Pancreas (tissue), 10 donors: ENCODE data around the gene EVC2. TPM values are rescaled to one million over a fixed set of nuclear protein-coding genes. Genes with fewer than 3 reads are reported as not detected.

ENCODE experiments used
- ATAC-seq, 4 donors: fragments of 200-7000 bp; cut with Tn5 transposase; one replicate each; pipeline versions ENCODE4 v1.8.0 to v1.9.1; 2020; ENCODE audit warnings: mild to moderate bottlenecking in 4 of 4, moderate library complexity in 4 of 4
- DNase-seq, 6 donors: peaks; one replicate each; pipeline ENCODE4 v3.0.0-alpha.2; 2020
- FAIRE-seq: peaks from 2 replicates; lab custom pipeline; 2012; peaks lifted over from hg19 to GRCh38; lab: Jason Lieb, UNC
- H3K27ac ChIP-seq, 4 donors: fragments of 200-600 bp; sonication (generic); 1 replicate in 3 of 4; 2 replicates in 1 of 4; pipeline versions ENCODE4 v1.5.0 to v1.8.0; 2020
- H3K27me3 ChIP-seq, 4 donors: fragments of 200-600 bp; one replicate each; pipeline ENCODE4 v1.8.0; 2021
- H3K36me3 ChIP-seq, 3 donors: fragments of 200-600 bp; sonication (generic) in 1 of 3; one replicate each; pipeline versions ENCODE4 v1.5.0 to v1.8.0; 2020 to 2021
- H3K4me1 ChIP-seq, 3 donors: fragments of 200-600 bp; one replicate each; pipeline ENCODE4 v1.8.0; 2021
- H3K4me3 ChIP-seq, 4 donors: fragments of 200-600 bp; sonication (generic) in 2 of 4; one replicate each; pipeline versions ENCODE4 v1.5.0 to v1.8.0; 2020 to 2021
- H3K9me3 ChIP-seq, 4 donors: fragments of 200-600 bp; one replicate each; pipeline ENCODE4 v1.8.0; 2021
- WGBS, 2 donors: extraction: QIAGEN DNeasy Blood & Tissue Kit; methylation state at CpG; one replicate each; pipeline ENCODE4 v1.1.7; 2013; 5-methylcytosine and 5-hydroxymethylcytosine counted together
- intact Hi-C, 3 donors: fragments of 100-400 bp; cut with DNase I; formaldehyde crosslinking; loops; one replicate each; pipeline versions ENCODE4 v1.11.1 to v1.14.2; 2022
- polyA plus RNA-seq, 2 donors: library from polyadenylated mRNA; stranded (reverse); fragments of 200-250 nt; gene quantifications; one replicate each; pipeline ENCODE4 v1.2.3, GENCODE V29; 2013
- total RNA-seq, 6 donors: library from RNA; stranded (reverse); fragmentation: NEBNext Ultra II Directional in 4 of 6; extraction: Animal tissue kit (Norgen Biotek cat#: 25700) in 4 of 6; gene quantifications; one replicate each; pipeline versions ENCODE4 v1.2.1 to v1.2.4, GENCODE V29; 2021 to 2023
- TF ChIP-seq, protein P1 (sequence below), 4 donors: fragments of 200-600 bp; sonication (generic) in 3 of 4; IDR thresholded peaks; one replicate each; pipeline versions ENCODE4 v1.5.0 to v1.8.0; 2021; ENCODE audit warnings: antibody characterized with exemption in 4 of 4
- donor health status: healthy with polysubstance abuse.
- donor health status: DM: no; HTN: no; CAD: no; lungs with moderate emphysema.
- donor health status: DM: no; HTN: no; CAD: no.
- donor health status: control.
- donor health status: control.
- donor health status: Bipolar disorder and iron deficiency.
- donor health status: DM: yes; HTN: yes; CAD: no.
- donor health status: DM: no; HTN: no; CAD: no.
- donor health status: DM: no; HTN: no; CAD: no.
- donor health status: DM: yes; HTN: yes; CAD: no.

Gene EVC2
- total and polyA plus RNA-seq, 8 donors, result 1.2 to 4.2 (median 1.9) TPM

DNA sequence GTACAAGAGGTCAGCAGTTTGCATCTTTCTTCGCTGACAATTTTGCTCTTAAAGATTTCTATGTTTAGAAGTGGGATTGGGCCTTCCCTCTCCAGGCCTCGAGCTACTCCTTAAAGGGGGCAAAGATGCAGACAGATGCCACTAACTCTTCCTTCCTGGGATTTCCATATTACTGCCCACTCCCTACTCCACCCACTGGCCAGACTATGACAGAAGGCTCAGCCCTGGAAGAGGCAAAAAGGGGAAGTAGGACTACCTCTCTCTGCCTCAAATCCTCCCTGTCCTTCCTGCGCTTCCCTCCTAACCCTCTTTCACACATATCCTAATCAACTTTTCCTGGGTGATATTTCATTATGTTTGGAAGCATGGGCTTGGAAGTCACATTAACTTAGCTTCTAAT, 58.3 kb downstream of the EVC2 start:
- ATAC-seq (no peak), DNase-seq (no peak), FAIRE-seq (no peak)
- no peaks in the 10 kb centered on the region for H3K9me3 ChIP-seq
- H3K4me1 ChIP-seq, result no peaks in the 10 kb centered on the region
- TF ChIP-seq, protein P1, sequence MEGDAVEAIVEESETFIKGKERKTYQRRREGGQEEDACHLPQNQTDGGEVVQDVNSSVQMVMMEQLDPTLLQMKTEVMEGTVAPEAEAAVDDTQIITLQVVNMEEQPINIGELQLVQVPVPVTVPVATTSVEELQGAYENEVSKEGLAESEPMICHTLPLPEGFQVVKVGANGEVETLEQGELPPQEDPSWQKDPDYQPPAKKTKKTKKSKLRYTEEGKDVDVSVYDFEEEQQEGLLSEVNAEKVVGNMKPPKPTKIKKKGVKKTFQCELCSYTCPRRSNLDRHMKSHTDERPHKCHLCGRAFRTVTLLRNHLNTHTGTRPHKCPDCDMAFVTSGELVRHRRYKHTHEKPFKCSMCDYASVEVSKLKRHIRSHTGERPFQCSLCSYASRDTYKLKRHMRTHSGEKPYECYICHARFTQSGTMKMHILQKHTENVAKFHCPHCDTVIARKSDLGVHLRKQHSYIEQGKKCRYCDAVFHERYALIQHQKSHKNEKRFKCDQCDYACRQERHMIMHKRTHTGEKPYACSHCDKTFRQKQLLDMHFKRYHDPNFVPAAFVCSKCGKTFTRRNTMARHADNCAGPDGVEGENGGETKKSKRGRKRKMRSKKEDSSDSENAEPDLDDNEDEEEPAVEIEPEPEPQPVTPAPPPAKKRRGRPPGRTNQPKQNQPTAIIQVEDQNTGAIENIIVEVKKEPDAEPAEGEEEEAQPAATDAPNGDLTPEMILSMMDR (IDR thresholded peaks at IDR 0.05), result no peak
- H3K4me3 ChIP-seq, result no peak overlapping the region
- no peak overlapping the region for H3K27ac ChIP-seq
- 89 to 93% methylated on average over 3 of the region's 3 CpGs for WGBS, 2 donors
- H3K36me3 ChIP-seq, result peaks cover 0 to 3% (median 0%) of the 10 kb centered on the region in 3 donors
- no peaks in the 10 kb centered on the region for H3K27me3 ChIP-seq
- intact Hi-C loops, result no loop called here

DNA sequence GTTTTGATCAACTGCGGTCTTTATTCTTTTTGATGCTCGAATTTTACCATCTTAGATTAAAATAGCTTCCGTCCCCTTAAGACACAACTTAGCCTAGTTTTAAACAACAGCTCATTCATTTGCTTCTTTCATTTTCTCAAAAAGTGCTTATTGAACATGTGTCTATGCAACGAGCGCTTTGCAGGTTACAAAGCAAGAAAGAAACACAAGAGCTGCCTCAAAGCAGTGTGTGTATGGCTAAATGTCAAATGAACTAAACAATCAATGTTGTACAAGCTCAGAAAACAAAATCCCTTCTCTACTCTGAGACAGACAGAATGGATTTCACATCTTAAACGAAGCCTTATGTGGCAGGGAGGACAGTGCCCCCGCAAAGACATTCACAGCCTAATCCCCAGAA, 61.0 kb downstream of the EVC2 start:
- Histone ChIP-seq H3K4me1 (no peaks in the 10 kb centered on the region), H3K27ac (no peak overlapping the region), H3K27me3 (no peaks in the 10 kb centered on the region), H3K4me3 (no peak overlapping the region), H3K36me3 (no peaks in the 10 kb centered on the region), H3K9me3 (no peaks in the 10 kb centered on the region)
- FAIRE-seq (no peak), ATAC-seq (no peak), DNase-seq (no peak)
- intact Hi-C loops, result no loop called here
- TF ChIP-seq, protein P1 (IDR thresholded peaks at IDR 0.05), result no peak
- 83 to 88% methylated on average over 7 of the region's 7 CpGs for WGBS, 2 donors

DNA sequence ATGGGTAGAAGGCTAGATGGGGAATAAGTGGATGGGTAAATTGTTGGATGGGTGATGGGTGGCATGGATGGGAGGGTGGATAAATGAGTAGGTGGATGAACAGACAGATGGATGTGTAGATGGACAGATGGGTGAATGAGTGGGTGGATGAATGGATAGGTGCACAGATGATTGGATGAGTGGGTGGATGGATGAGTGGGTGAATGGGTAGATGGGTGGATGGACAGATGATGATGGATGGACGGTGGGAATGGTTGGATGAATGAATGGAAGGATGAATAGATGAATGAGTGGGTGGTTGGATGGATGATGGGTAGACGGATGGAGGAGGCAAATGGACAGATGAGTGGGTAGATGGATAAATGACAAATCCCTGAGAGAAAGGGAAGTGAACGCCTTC, 68.3 kb downstream of the EVC2 start:
- TF ChIP-seq, protein P1 (IDR thresholded peaks at IDR 0.05), result no peak
- Histone ChIP-seq H3K9me3 (no peaks in the 10 kb centered on the region), H3K27ac (no peak overlapping the region), H3K4me1 (no peaks in the 10 kb centered on the region), H3K27me3 (no peaks in the 10 kb centered on the region), H3K4me3 (no peak overlapping the region), H3K36me3 (no peaks in the 10 kb centered on the region)
- DNase-seq, result no peak
- FAIRE-seq, result no peak
- 70 to 77% methylated on average over 3 of the region's 3 CpGs for WGBS, 2 donors
- intact Hi-C loops, result no loop called here
- ATAC-seq, result no peak

DNA sequence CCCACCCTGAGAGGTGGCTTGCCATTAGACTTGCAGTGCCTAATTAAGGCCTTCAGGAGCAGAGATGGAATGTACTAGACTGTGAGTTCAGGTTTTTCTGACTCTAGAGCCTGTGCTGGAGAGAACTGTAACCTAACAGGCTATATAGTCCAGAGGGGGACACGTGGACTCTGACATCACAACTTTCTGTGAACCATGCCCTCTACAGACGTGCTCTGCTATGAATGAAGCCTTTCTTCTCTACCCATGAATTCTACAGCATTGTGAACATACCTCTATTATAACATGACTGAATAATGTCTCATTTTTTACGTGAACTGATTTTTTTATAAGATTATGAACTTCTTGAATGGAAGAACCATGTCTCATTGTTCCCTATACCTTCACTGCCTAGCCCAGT, 68.8 kb downstream of the EVC2 start:
- H3K9me3 ChIP-seq, result no peaks in the 10 kb centered on the region
- no peaks in the 10 kb centered on the region for H3K4me1 ChIP-seq
- WGBS, 2 donors, result 86 to 94% methylated on average over 3 of the region's 3 CpGs
- no peaks in the 10 kb centered on the region for H3K36me3 ChIP-seq
- FAIRE-seq (no peak), DNase-seq (no peak), ATAC-seq (no peak)
- no peaks in the 10 kb centered on the region for H3K27me3 ChIP-seq
- H3K27ac ChIP-seq, result no peak overlapping the region
- intact Hi-C loops, result no loop called here
- no peak overlapping the region for H3K4me3 ChIP-seq
- TF ChIP-seq, protein P1 (IDR thresholded peaks at IDR 0.05), result no peak

DNA sequence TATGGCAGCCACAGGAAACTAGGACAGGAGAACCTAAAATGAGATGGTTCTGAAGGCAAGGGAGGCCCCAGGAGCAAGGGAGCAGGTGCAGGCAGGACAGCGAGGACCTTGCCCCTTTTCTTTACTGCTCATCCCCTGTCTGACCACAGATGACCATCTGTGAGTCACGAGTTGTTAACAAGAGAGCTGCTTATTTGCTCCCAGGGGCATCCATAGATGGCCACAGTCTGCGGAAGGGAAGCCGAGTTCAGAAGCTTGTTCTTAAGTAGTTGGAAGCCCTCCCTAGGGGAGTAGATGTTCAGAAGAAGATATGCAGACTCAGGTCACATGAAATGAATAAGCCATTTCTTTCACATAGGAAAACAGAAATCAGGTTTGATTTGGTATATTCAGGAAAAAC, 69.4 kb downstream of the EVC2 start:
- intact Hi-C loops, result no loop called here
- H3K4me3 ChIP-seq, result no peak overlapping the region
- no peaks in the 10 kb centered on the region for H3K36me3 ChIP-seq
- ATAC-seq (no peak), DNase-seq (no peak), FAIRE-seq (no peak)
- no peaks in the 10 kb centered on the region for H3K9me3 ChIP-seq
- TF ChIP-seq, protein P1 (IDR thresholded peaks at IDR 0.05), result no peak
- 75 to 81% methylated on average over 4 of the region's 4 CpGs for WGBS, 2 donors
- no peaks in the 10 kb centered on the region for H3K4me1 ChIP-seq
- no peaks in the 10 kb centered on the region for H3K27me3 ChIP-seq
- no peak overlapping the region for H3K27ac ChIP-seq
